ENCODE results near the gene FLYWCH2.
"Not testable (repeated sequence)": the region's sequence is repeated elsewhere in the genome, so short reads cannot be mapped to it uniquely, and the experiment has no call there.

- not testable (repeated sequence) for TF ChIP-seq ZNF660 (CRISPR knock-in tag; IDR thresholded peaks at IDR 0.05; ENCODE audit: borderline replicate concordance, low read depth); CTCF (CRISPR knock-in tag; IDR thresholded peaks at IDR 0.05); CHD2 (IDR thresholded peaks at IDR 0.05; ENCODE audit: low read depth, low read length); ZNF207 (IDR thresholded peaks at IDR 0.05; ENCODE audit: borderline replicate concordance); MAFF (IDR thresholded peaks at IDR 0.05; ENCODE audit: low read depth, low read length); ZNF274 (CRISPR knock-in tag; IDR thresholded peaks at IDR 0.05); MYC (CRISPR knock-in tag; IDR thresholded peaks at IDR 0.05; ENCODE audit: borderline replicate concordance)
These were observed 45.1 kb downstream of the FLYWCH2 start for GRCh38 chr16:2928151-2928550.

Measured in HepG2 (cell line).